Caco-2 (cell line): ENCODE measurements around the gene RELCH. TPM values are rescaled to one million over a fixed set of nuclear protein-coding genes. Genes with fewer than 3 reads are reported as not detected.

ENCODE experiments used
- BruUV-seq: library from RNA; stranded (reverse); fragments of 400-500 nt; replicated peaks from 2 replicates; lab custom pipeline; 2021; lab: Mats Ljungman, UMichigan
- CTCF ChIA-PET: fragments of 300-600 bp; sonication (Branson Sonifier 250); formaldehyde crosslinking; loops from one replicate; lab custom pipeline; 2022; ENCODE audit warnings: antibody characterized with exemption; lab: Charles Lee
- POLR2A ChIA-PET: fragments of 300-600 bp; sonication (Branson Sonifier 250); formaldehyde crosslinking; loops from one replicate; lab custom pipeline; 2022; ENCODE audit warnings: antibody characterized with exemption; lab: Charles Lee
- DNase-seq, 2 experiments: peaks; one replicate each; pipeline versions ENCODE4 v3.0.0 to v3.0.0-alpha.2; 2020 to 2022
- H3K27me3 ChIP-seq: replicated peaks from 2 replicates; pipeline ENCODE4 v1.6.0; 2011; ENCODE audit warnings: low read length; ENCODE audit not compliant: control insufficient read depth, insufficient read depth
- H3K36me3 ChIP-seq: 2 replicates; pipeline ENCODE4 v1.5.1; 2011; ENCODE audit warnings: low read length; ENCODE audit not compliant: control insufficient read depth, insufficient read depth
- H3K4me1 ChIP-seq: fragments of 250-450 bp; sonication (Bioruptor Pico); 2 replicates; pipeline ENCODE4 v1.5.1; 2020; ENCODE audit warnings: mild to moderate bottlenecking
- H3K4me3 ChIP-seq: 2 replicates; pipeline ENCODE4 v1.5.1; 2011; ENCODE audit warnings: low read depth, mild to moderate bottlenecking, control low read depth, low read length
- H3K9me3 ChIP-seq: fragments of 250-450 bp; sonication (Bioruptor Pico); 2 replicates; pipeline ENCODE4 v1.5.1; 2020; ENCODE audit warnings: mild to moderate bottlenecking, moderate library complexity
- H3K27ac Mint-ChIP-seq: one replicate; pipeline ENCODE4 v1.8.0; 2022; ENCODE audit warnings: mixed read lengths; ENCODE audit not compliant: unreplicated experiment
- H3K27me3 Mint-ChIP-seq: one replicate; pipeline ENCODE4 v1.8.0; 2022; ENCODE audit warnings: mixed read lengths; ENCODE audit not compliant: insufficient read depth, unreplicated experiment
- H3K36me3 Mint-ChIP-seq: one replicate; pipeline ENCODE4 v1.8.0; 2022; ENCODE audit warnings: mild to moderate bottlenecking, mixed read lengths; ENCODE audit not compliant: insufficient read depth, unreplicated experiment
- H3K4me1 Mint-ChIP-seq: one replicate; pipeline ENCODE4 v1.8.0; 2022; ENCODE audit warnings: low read depth, mixed read lengths; ENCODE audit not compliant: unreplicated experiment
- H3K4me3 Mint-ChIP-seq: one replicate; pipeline ENCODE4 v1.8.0; 2022; ENCODE audit warnings: mild to moderate bottlenecking, moderate library complexity, mixed read lengths; ENCODE audit not compliant: unreplicated experiment
- H3K9me3 Mint-ChIP-seq: one replicate; pipeline ENCODE4 v1.8.0; 2022; ENCODE audit warnings: mixed read lengths; ENCODE audit not compliant: unreplicated experiment
- CTCF ChIP-seq, 2 experiments: fragments of 200-600 bp in 1 of 2; IDR thresholded peaks; 1 replicate in 1 of 2; 2 replicates in 1 of 2; pipeline versions ENCODE4 v1.5.1 to v1.8.0; 2011 to 2022; ENCODE audit warnings: antibody characterized with exemption in 1 of 2, control low read depth in 1 of 2, inconsistent platforms in 1 of 2, low read depth in 1 of 2, low read length in 1 of 2, mild to moderate bottlenecking in 1 of 2, moderate library complexity in 1 of 2; ENCODE audit not compliant: insufficient read depth in 1 of 2, severe bottlenecking in 1 of 2, unreplicated experiment in 1 of 2
- intact Hi-C: fragments of 100-400 bp; cut with micrococcal nuclease; formaldehyde crosslinking; loops from one replicate; pipeline ENCODE4 v1.10.0; 2022; ENCODE audit not compliant: unreplicated experiment
- total RNA-seq: library from RNA; stranded (reverse); gene quantifications from 2 replicates; pipeline ENCODE4 v1.2.3, GENCODE V29; 2022

The RELCH gene
- total RNA-seq, 1 experiment from 2014 or later, result 16.8 TPM

DNA sequence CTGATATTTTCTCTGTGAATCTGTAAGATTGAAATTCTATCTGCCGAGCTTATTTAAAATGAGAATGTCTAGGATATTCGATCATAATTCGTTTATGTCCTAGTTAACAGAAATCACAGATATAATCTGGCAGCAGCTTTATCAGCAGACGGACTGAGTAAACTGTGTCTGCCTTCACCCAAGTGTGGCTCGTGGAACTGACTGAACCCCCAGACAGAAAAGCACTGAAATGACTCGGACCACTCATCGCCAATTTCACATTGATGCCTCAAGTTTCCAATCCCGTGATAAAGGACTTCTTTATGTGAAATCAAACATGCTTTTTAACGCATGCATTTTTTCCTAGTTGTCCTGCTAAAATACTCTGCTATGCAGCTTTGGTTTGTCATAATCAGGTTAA is 153.9 kb downstream of the RELCH start:
- no peaks in the 10 kb centered on the region for H3K36me3 ChIP-seq
- no peaks in the 10 kb centered on the region for H3K27me3 Mint-ChIP-seq
- no TSS peak for BruUV-seq
- no peaks in the 10 kb centered on the region for H3K27me3 ChIP-seq
- no peaks in the 10 kb centered on the region for H3K9me3 Mint-ChIP-seq
- H3K4me1 Mint-ChIP-seq, result peaks cover 8% of the 10 kb centered on the region
- H3K36me3 Mint-ChIP-seq, result no peaks in the 10 kb centered on the region
- no peak for TF ChIP-seq CTCF (IDR thresholded peaks at IDR 0.05; ENCODE audit: insufficient read depth in 1 of 2, low read depth in 1 of 2, low read length in 1 of 2, severe bottlenecking in 1 of 2, unreplicated experiment in 1 of 2)
- H3K4me3 ChIP-seq, result no peak overlapping the region
- no peaks in the 10 kb centered on the region for H3K9me3 ChIP-seq
- CTCF ChIA-PET, result no interaction called here
- intact Hi-C loops, result no loop called here
- no peak overlapping the region for H3K4me3 Mint-ChIP-seq
- DNase-seq, result no peak
- POLR2A ChIA-PET, result no interaction called here
- H3K27ac Mint-ChIP-seq, result no peak overlapping the region
- no peaks in the 10 kb centered on the region for H3K4me1 ChIP-seq

GRCh38 chr18:62341473-62341872 is 154.4 kb downstream of the RELCH start:
- H3K36me3 ChIP-seq, result no peaks in the 10 kb centered on the region
- H3K4me3 ChIP-seq, result no peak overlapping the region
- Mint-ChIP-seq H3K9me3 (no peaks in the 10 kb centered on the region), H3K27ac (no peak overlapping the region), H3K36me3 (no peaks in the 10 kb centered on the region), H3K4me1 (peaks cover 8% of the 10 kb centered on the region), H3K4me3 (no peak overlapping the region), H3K27me3 (no peaks in the 10 kb centered on the region)
- DNase-seq, result no peak
- no peaks in the 10 kb centered on the region for H3K4me1 ChIP-seq
- BruUV-seq, result no TSS peak
- TF ChIP-seq CTCF (IDR thresholded peaks at IDR 0.05; ENCODE audit: insufficient read depth in 1 of 2, low read depth in 1 of 2, low read length in 1 of 2, severe bottlenecking in 1 of 2, unreplicated experiment in 1 of 2), result no peak
- no peaks in the 10 kb centered on the region for H3K9me3 ChIP-seq
- no peaks in the 10 kb centered on the region for H3K27me3 ChIP-seq
- ChIA-PET CTCF (no interaction called here), POLR2A (no interaction called here)
- intact Hi-C loops, result no loop called here

- intact Hi-C loops, result no loop called here
- no peaks in the 10 kb centered on the region for H3K27me3 ChIP-seq
- H3K4me1 ChIP-seq, result no peaks in the 10 kb centered on the region
- TF ChIP-seq CTCF (IDR thresholded peaks at IDR 0.05; ENCODE audit: insufficient read depth in 1 of 2, low read depth in 1 of 2, low read length in 1 of 2, severe bottlenecking in 1 of 2, unreplicated experiment in 1 of 2), result no peak
- H3K4me3 ChIP-seq, result no peak overlapping the region
- Mint-ChIP-seq H3K27me3 (no peaks in the 10 kb centered on the region), H3K27ac (no peak overlapping the region), H3K4me3 (no peak overlapping the region), H3K4me1 (peaks cover 8% of the 10 kb centered on the region), H3K36me3 (no peaks in the 10 kb centered on the region), H3K9me3 (no peaks in the 10 kb centered on the region)
- no peaks in the 10 kb centered on the region for H3K9me3 ChIP-seq
- no peaks in the 10 kb centered on the region for H3K36me3 ChIP-seq
- ChIA-PET CTCF (no interaction called here), POLR2A (no interaction called here)
- no TSS peak for BruUV-seq
- DNase-seq, result no peak
Observed at GRCh38 chr18:62342884-62343283, 155.8 kb downstream of the RELCH start.
